ENCODE measurements around the gene TROAP.
"Not testable (repeated sequence)": the region's sequence is repeated elsewhere in the genome, so short reads cannot be mapped to it uniquely, and the experiment has no call there.

The TROAP gene

GRCh38 chr12:49295082-49295936 lies 27.7 kb upstream of the TROAP start, which contains the start of gene PRPH:
Gene PRPH (plus strand): TSS chr12:49295147. CDS start chr12:49295201, 54 bp downstream.
- H3K27me3 ChIP-seq, result peaks cover 71% of the 10 kb centered on the region
- peak within 1 kb of the TSS; percentile 50 for H3K4me3 ChIP-seq
- no peak within 1 kb of the TSS for H3K27ac ChIP-seq

DNA sequence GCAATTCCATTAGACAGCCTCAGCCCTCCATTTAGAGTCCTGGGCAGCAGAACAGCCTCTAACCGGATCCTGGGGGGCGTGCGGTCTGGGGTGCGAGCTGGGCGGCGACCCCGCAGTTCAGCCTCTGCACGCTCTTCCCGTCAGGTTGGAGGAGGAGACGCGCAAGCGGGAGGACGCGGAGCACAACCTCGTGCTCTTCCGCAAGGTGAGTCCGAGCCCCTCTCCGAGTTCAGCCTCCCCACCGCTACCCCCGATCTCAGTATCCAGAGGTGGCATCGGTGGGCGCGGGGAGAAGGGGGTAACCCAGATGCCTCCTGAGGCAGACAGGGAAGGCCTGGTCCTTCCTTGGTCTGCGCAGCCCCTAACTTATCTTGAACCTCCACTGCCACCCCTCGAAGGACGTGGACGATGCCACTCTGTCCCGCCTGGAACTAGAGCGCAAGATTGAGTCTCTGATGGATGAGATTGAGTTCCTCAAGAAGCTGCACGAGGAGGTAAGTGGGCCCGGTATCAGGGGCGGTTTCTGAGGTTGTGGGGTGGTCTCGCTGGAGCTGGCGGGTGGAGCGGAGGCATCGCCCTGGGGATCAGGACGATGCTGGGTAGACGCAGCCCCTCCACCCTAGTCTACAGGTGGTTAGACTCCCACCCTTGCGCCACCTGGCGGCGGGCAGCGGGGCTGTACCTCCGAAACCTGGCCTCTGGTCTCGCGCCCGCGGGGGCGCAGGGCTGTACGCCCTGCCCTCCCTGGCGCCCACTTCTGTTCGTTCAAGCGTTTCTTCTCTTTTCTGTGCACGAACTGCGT lies 26.8 kb upstream of the TROAP start:
- H3K36me3 ChIP-seq, result no peaks in the 10 kb centered on the region
- TF ChIP-seq Cebpa-rat (IDR thresholded peaks at IDR 0.05), result no peak
- H3K4me2 ChIP-seq, result peak overlapping the region; percentile 75
- peaks cover 34% of the 10 kb centered on the region for H3K4me1 ChIP-seq
- H3K27ac ChIP-seq, result no peak overlapping the region
- H4K20me1 ChIP-seq, result peaks cover 31% of the 10 kb centered on the region
- H3K9me3 ChIP-seq, result no peaks in the 10 kb centered on the region
- peak overlapping the region; percentile 51 for H3K4me3 ChIP-seq
- no peak overlapping the region for H3K9ac ChIP-seq
- H3K27me3 ChIP-seq, result peaks cover 71% of the 10 kb centered on the region

More at GRCh38 chr12:49295082-49295936, 27.7 kb upstream of the TROAP start, which contains the start of gene PRPH:
- Histone ChIP-seq H3K36me3 (no peaks in the 10 kb centered on the region), H3K4me1 (peaks cover 34% of the 10 kb centered on the region), H4K20me1 (peaks cover 31% of the 10 kb centered on the region), H3K4me2 (peak within 1 kb of the TSS; percentile 75), H3K9me3 (no peaks in the 10 kb centered on the region), H3K9ac (no peak within 1 kb of the TSS)
- TF ChIP-seq Cebpa-rat (IDR thresholded peaks at IDR 0.05), result no peak

DNA sequence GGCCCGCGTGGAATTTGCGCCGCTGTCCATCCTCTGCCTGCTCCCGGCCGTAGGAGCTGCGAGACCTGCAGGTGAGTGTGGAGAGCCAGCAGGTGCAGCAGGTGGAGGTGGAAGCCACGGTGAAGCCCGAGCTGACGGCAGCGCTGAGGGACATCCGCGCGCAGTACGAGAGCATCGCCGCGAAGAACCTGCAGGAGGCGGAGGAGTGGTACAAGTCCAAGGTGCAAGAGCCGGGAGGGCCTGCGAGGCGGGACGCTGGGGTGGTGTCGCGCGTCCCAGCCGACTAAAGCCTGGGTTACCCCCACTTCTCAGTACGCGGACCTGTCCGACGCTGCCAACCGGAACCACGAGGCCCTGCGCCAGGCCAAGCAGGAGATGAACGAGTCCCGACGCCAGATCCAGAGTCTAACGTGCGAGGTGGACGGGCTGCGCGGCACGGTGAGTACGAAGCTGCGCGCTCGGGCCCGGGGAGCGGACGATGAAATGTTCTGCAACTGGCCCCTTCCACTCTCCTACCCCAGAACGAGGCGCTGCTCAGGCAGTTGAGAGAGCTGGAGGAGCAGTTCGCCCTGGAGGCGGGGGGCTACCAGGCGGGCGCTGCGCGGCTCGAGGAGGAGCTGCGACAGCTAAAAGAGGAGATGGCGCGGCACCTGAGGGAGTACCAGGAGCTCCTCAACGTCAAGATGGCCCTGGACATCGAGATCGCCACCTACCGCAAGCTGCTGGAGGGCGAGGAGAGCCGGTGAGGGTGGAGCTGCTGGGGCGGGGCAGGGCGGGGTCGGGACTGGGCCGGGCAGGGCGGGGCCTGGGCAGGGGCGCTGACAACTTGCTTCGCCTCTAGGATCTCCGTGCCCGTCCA lies 26.0 kb upstream of the TROAP start:
- Histone ChIP-seq H3K27ac (no peak overlapping the region), H3K4me1 (peaks cover 34% of the 10 kb centered on the region), H3K4me2 (peak overlapping the region; percentile 69), H4K20me1 (peaks cover 31% of the 10 kb centered on the region), H3K36me3 (no peaks in the 10 kb centered on the region), H3K4me3 (peak overlapping the region; percentile 51), H3K9ac (no peak overlapping the region), H3K9me3 (no peaks in the 10 kb centered on the region), H3K27me3 (peaks cover 71% of the 10 kb centered on the region)
- no peak for TF ChIP-seq Cebpa-rat (IDR thresholded peaks at IDR 0.05)

DNA sequence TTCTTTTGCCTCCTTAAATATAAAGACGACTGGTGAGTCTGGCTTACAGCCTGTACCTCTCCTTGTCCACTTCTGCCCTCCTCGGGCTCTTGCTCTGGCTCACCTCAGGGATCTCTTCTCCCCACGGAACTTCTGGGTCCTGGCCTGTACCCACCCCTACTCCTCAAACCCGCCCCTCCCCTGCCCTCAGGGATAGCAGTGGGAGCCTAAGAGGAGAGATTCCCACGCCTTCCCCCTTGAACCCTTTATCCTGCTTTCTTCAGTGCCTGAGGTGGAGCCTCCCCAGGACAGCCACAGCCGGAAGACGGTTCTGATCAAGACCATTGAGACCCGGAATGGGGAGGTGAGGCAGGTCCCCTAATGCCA lies 25.4 kb upstream of the TROAP start:
- Histone ChIP-seq H3K4me1 (peaks cover 34% of the 10 kb centered on the region), H3K4me3 (no peak overlapping the region), H3K9ac (no peak overlapping the region), H3K9me3 (no peaks in the 10 kb centered on the region), H3K4me2 (peak overlapping the region; percentile 69), H4K20me1 (peaks cover 31% of the 10 kb centered on the region), H3K27ac (no peak overlapping the region), H3K36me3 (no peaks in the 10 kb centered on the region), H3K27me3 (peaks cover 65% of the 10 kb centered on the region)
- TF ChIP-seq Cebpa-rat (IDR thresholded peaks at IDR 0.05), result no peak

DNA sequence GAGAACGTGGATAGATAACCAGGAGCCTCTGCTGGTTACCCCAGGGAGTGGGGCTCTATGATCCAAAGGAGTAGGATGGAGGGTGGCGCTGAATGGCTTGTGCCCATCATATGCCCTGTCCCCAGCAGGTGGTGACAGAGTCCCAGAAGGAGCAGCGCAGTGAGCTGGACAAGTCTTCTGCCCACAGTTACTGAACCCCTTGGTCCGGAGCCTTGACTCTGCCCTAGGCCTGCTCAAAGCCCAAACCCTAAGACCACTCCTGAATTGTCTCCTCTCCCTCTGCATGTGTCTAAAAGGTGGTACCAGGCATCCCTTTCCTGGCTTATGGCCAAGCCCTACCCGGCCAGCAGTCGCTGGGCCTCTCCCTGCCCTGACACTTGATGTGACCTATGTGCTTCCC lies 24.9 kb upstream of the TROAP start:
- Histone ChIP-seq H3K9me3 (no peaks in the 10 kb centered on the region), H3K4me2 (peak overlapping the region; percentile 69), H3K36me3 (no peaks in the 10 kb centered on the region), H3K4me1 (peaks cover 33% of the 10 kb centered on the region), H4K20me1 (peaks cover 31% of the 10 kb centered on the region), H3K9ac (no peak overlapping the region), H3K27me3 (peaks cover 60% of the 10 kb centered on the region), H3K4me3 (no peak overlapping the region), H3K27ac (no peak overlapping the region)
- TF ChIP-seq Cebpa-rat (IDR thresholded peaks at IDR 0.05), result no peak

GRCh38 chr12:49301760-49302159 lies 21.3 kb upstream of the TROAP start:
- Histone ChIP-seq H3K9me3 (no peaks in the 10 kb centered on the region), H3K9ac (no peak overlapping the region), H3K27me3 (peaks cover 24% of the 10 kb centered on the region), H3K4me2 (no peak overlapping the region), H3K27ac (no peak overlapping the region), H3K4me3 (no peak overlapping the region), H3K4me1 (peaks cover 6% of the 10 kb centered on the region), H3K36me3 (no peaks in the 10 kb centered on the region), H4K20me1 (peaks cover 3% of the 10 kb centered on the region; the same call in 1 of the 2 replicates)
- no peak for TF ChIP-seq Cebpa-rat (IDR thresholded peaks at IDR 0.05)

GRCh38 chr12:49304161-49304560 lies 18.9 kb upstream of the TROAP start:
- TF ChIP-seq Cebpa-rat (IDR thresholded peaks at IDR 0.05), result no peak
- H3K9ac ChIP-seq, result no peak overlapping the region
- H3K4me1 ChIP-seq, result no peaks in the 10 kb centered on the region
- no peak overlapping the region for H3K27ac ChIP-seq
- H3K4me3 ChIP-seq, result no peak overlapping the region
- 0 out of 2 replicates have a peak, but pooled peaks cover under 1% of the 10 kb centered on the region for H3K27me3 ChIP-seq
- no peaks in the 10 kb centered on the region for H4K20me1 ChIP-seq
- H3K36me3 ChIP-seq, result no peaks in the 10 kb centered on the region
- H3K9me3 ChIP-seq, result no peaks in the 10 kb centered on the region
- H3K4me2 ChIP-seq, result no peak overlapping the region

GRCh38 chr12:49305762-49306510 lies 17.1 kb upstream of the TROAP start:
- no peak for TF ChIP-seq Cebpa-rat (IDR thresholded peaks at IDR 0.05)
- Histone ChIP-seq H3K27me3 (no peaks in the 10 kb centered on the region), H3K4me1 (no peaks in the 10 kb centered on the region), H3K9me3 (no peaks in the 10 kb centered on the region), H3K4me2 (no peak overlapping the region), H3K27ac (no peak overlapping the region), H3K36me3 (no peaks in the 10 kb centered on the region), H3K9ac (no peak overlapping the region), H3K4me3 (no peak overlapping the region), H4K20me1 (no peaks in the 10 kb centered on the region)

GRCh38 chr12:49309386-49309785 lies 13.7 kb upstream of the TROAP start:
- no peak overlapping the region for H3K4me3 ChIP-seq
- no peak overlapping the region for H3K9ac ChIP-seq
- no peaks in the 10 kb centered on the region for H3K4me1 ChIP-seq
- H3K36me3 ChIP-seq, result no peaks in the 10 kb centered on the region
- no peak overlapping the region for H3K27ac ChIP-seq
- H4K20me1 ChIP-seq, result no peaks in the 10 kb centered on the region
- H3K9me3 ChIP-seq, result no peaks in the 10 kb centered on the region
- TF ChIP-seq Cebpa-rat (IDR thresholded peaks at IDR 0.05), result no peak
- H3K27me3 ChIP-seq, result no peaks in the 10 kb centered on the region
- no peak overlapping the region for H3K4me2 ChIP-seq

DNA sequence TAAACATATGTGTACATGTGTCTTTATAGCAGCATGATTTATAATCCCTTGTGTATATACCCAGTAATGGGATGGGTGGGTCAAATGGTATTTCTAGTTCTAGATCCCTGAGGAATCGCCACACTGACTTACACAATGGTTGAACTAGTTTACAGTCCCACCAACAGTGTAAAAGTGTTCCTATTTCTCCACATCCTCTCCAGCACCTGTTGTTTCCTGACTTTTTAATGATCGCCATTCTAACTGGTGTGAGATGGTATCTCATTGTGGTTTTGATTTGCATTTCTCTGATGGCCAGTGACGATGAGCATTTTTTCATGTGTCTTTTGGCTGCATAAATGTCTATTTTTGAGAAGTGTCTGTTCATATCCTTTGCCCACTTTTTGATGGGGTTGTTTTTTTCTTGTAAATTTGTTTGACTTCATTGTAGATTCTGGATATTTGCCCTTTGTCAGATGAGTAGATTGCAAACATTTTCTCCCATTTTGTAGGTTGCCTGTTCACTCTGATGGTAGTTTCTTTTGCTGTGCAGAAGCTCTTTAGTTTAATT lies 12.5 kb upstream of the TROAP start:
- H3K27ac ChIP-seq, result not testable (repeated sequence)

More for the DNA sequence above, 12.5 kb upstream of the TROAP start:
- not testable (repeated sequence) for H3K9me3 ChIP-seq, H3K27me3 ChIP-seq, H3K4me2 ChIP-seq, H3K4me3 ChIP-seq, H4K20me1 ChIP-seq, H3K9ac ChIP-seq, H3K4me1 ChIP-seq, H3K36me3 ChIP-seq
